H1 (cell line): Measurements from ENCODE around the gene NSDHL. TPM values are rescaled to one million over a fixed set of nuclear protein-coding genes. Genes with fewer than 3 reads are reported as not detected.

Experiments used
- CTCF ChIA-PET: fragments of 300-600 bp; sonication (Branson Sonifier 250); formaldehyde crosslinking; loops from one replicate; lab custom pipeline; 2021; ENCODE audit not compliant: partially characterized antibody; lab: Charles Lee
- POLR2A ChIA-PET: fragments of 300-600 bp; sonication (Branson Sonifier 250); formaldehyde crosslinking; loops from one replicate; lab custom pipeline; 2021; ENCODE audit warnings: inconsistent platforms; ENCODE audit not compliant: partially characterized antibody; lab: Charles Lee
- DNase-seq, 2 experiments: peaks; one replicate each; pipeline versions ENCODE4 v3.0.0 to v3.0.0-alpha.2; 2010 to 2022; ENCODE audit warnings: low spot score in 2 of 2, low read depth in 1 of 2, mixed read lengths in 1 of 2
- FAIRE-seq: peaks from 2 replicates; lab custom pipeline; 2011; peaks lifted over from hg19 to GRCh38; lab: Jason Lieb, UNC
- H2AFZ ChIP-seq: 2 replicates; pipeline ENCODE4 v1.8.1; 2012; ENCODE audit warnings: low read length, inconsistent platforms
- H2AK5ac ChIP-seq: 2 replicates; pipeline ENCODE4 v1.6.1; 2013; ENCODE audit warnings: low read depth, low read length
- H2BK120ac ChIP-seq: replicated peaks from 2 replicates; pipeline ENCODE3; 2013; ENCODE audit warnings: low read depth, low read length, inconsistent platforms
- H2BK12ac ChIP-seq: 2 replicates; pipeline ENCODE4 v1.6.1; 2013; ENCODE audit warnings: low read depth, low read length
- H2BK15ac ChIP-seq: 2 replicates; pipeline ENCODE4 v1.6.1; 2013; ENCODE audit warnings: low read length
- H2BK20ac ChIP-seq: 2 replicates; pipeline ENCODE4 v1.6.1; 2013; ENCODE audit warnings: low read length
- H2BK5ac ChIP-seq: 2 replicates; pipeline ENCODE4 v1.6.1; 2013; ENCODE audit warnings: low read depth, low read length
- H3K14ac ChIP-seq: 2 replicates; pipeline ENCODE4 v1.6.1; 2013; ENCODE audit warnings: inconsistent platforms; ENCODE audit not compliant: insufficient read length
- H3K18ac ChIP-seq: 2 replicates; pipeline ENCODE4 v1.6.1; 2013; ENCODE audit warnings: low read length; ENCODE audit errors: extremely low read depth
- H3K23ac ChIP-seq: 2 replicates; pipeline ENCODE4 v1.6.1; 2013; ENCODE audit warnings: inconsistent platforms; ENCODE audit not compliant: insufficient read length
- H3K23me2 ChIP-seq: 2 replicates; pipeline ENCODE4 v1.6.1; 2013; ENCODE audit warnings: low read depth, low read length
- H3K27ac ChIP-seq: 2 replicates; pipeline ENCODE4 v1.6.1; 2011; ENCODE audit warnings: low read depth, low read length, inconsistent platforms
- H3K27me3 ChIP-seq, 4 experiments: replicated peaks in 1 of 4; 1 replicate in 1 of 4; 2 replicates in 3 of 4; pipeline versions ENCODE4 v1.6.1 to v1.8.1; 2011 to 2013; ENCODE audit warnings: low read length in 3 of 4, mild to moderate bottlenecking in 3 of 4, inconsistent platforms in 2 of 4, mixed read lengths in 2 of 4, moderate library complexity in 1 of 4; ENCODE audit not compliant: control insufficient read depth in 3 of 4, insufficient read depth in 3 of 4; ENCODE audit errors: extremely low read depth in 1 of 4
- H3K36me3 ChIP-seq, 4 experiments: 2 replicates each; pipeline versions ENCODE4 v1.6.1 to v1.8.1; 2011 to 2013; ENCODE audit warnings: mild to moderate bottlenecking in 4 of 4, low read length in 3 of 4, moderate library complexity in 2 of 4, control low read depth in 1 of 4, inconsistent platforms in 1 of 4; ENCODE audit not compliant: insufficient read depth in 4 of 4, control insufficient read depth in 2 of 4
- H3K4ac ChIP-seq: replicated peaks from 2 replicates; pipeline ENCODE3; 2013; ENCODE audit warnings: low read length, low read depth, mixed read lengths, inconsistent platforms; ENCODE audit not compliant: insufficient read length
- H3K4me1 ChIP-seq, 4 experiments: replicated peaks in 1 of 4; 1 replicate in 1 of 4; 2 replicates in 3 of 4; pipeline versions ENCODE4 v1.6.1 to v1.8.1; 2011 to 2013; ENCODE audit warnings: low read length in 3 of 4, inconsistent platforms in 2 of 4, mixed read lengths in 1 of 4; ENCODE audit not compliant: insufficient read depth in 4 of 4, control insufficient read depth in 3 of 4
- H3K4me2 ChIP-seq, 2 experiments: 2 replicates each; pipeline versions ENCODE4 v1.6.1 to v1.8.1; 2011 to 2013; ENCODE audit warnings: low read depth in 2 of 2, low read length in 2 of 2, control low read depth in 1 of 2, inconsistent platforms in 1 of 2, mild to moderate bottlenecking in 1 of 2; ENCODE audit not compliant: insufficient read depth in 1 of 2
- H3K4me3 ChIP-seq, 4 experiments: fragments of 200-600, 300-600 bp in 1 of 4; sonication (generic), shearing (Covaris generic), sonication (Bioruptor Twin) in 1 of 4; 2 replicates each; pipeline versions ENCODE4 v1.5.1 to v1.8.1; 2011 to 2016; ENCODE audit warnings: low read length in 4 of 4, low read depth in 3 of 4, control low read depth in 2 of 4, inconsistent platforms in 2 of 4, mild to moderate bottlenecking in 2 of 4, mixed read lengths in 1 of 4, moderate library complexity in 1 of 4; ENCODE audit not compliant: insufficient read depth in 2 of 4; ENCODE audit errors: extremely low read depth in 1 of 4
- H3K56ac ChIP-seq: replicated peaks from 2 replicates; pipeline ENCODE3; 2013; ENCODE audit warnings: low read depth, mild to moderate bottlenecking, mixed read lengths, low read length, inconsistent platforms; ENCODE audit not compliant: insufficient read length
- H3K79me1 ChIP-seq: 2 replicates; pipeline ENCODE4 v1.6.1; 2013; ENCODE audit warnings: low read depth, low read length, control low read depth
- H3K79me2 ChIP-seq, 2 experiments: 2 replicates each; pipeline versions ENCODE4 v1.6.1 to v1.8.1; 2012 to 2013; ENCODE audit warnings: low read length in 2 of 2, mild to moderate bottlenecking in 2 of 2, inconsistent platforms in 1 of 2; ENCODE audit not compliant: insufficient read depth in 2 of 2, control insufficient read depth in 1 of 2
- H3K9ac ChIP-seq, 4 experiments: replicated peaks in 1 of 4; 1 replicate in 1 of 4; 2 replicates in 3 of 4; pipeline versions ENCODE4 v1.6.1 to v1.8.1; 2011 to 2013; ENCODE audit warnings: low read depth in 3 of 4, low read length in 3 of 4, control low read depth in 2 of 4, mild to moderate bottlenecking in 2 of 4, moderate library complexity in 2 of 4, inconsistent platforms in 1 of 4; ENCODE audit errors: extremely low read depth in 1 of 4
- H3K9me3 ChIP-seq, 2 experiments: 2 replicates each; pipeline versions ENCODE4 v1.6.1 to v1.8.1; 2012 to 2013; ENCODE audit warnings: mild to moderate bottlenecking in 2 of 2, moderate library complexity in 2 of 2, control low read depth in 1 of 2, inconsistent platforms in 1 of 2, low read depth in 1 of 2, low read length in 1 of 2, mixed read lengths in 1 of 2; ENCODE audit not compliant: insufficient read depth in 2 of 2
- H4K20me1 ChIP-seq, 2 experiments: replicated peaks in 1 of 2; 2 replicates each; pipeline versions ENCODE3 to v1.8.1; 2011 to 2013; ENCODE audit warnings: inconsistent platforms in 2 of 2, low read length in 2 of 2, mild to moderate bottlenecking in 1 of 2; ENCODE audit not compliant: insufficient read depth in 2 of 2, control insufficient read depth in 1 of 2
- H4K5ac ChIP-seq: 2 replicates; pipeline ENCODE4 v1.6.1; 2013; ENCODE audit warnings: low read length, low read depth, mixed read lengths, inconsistent platforms; ENCODE audit not compliant: insufficient read length
- H4K8ac ChIP-seq: 2 replicates; pipeline ENCODE4 v1.8.0; 2013; ENCODE audit warnings: mild to moderate bottlenecking, moderate library complexity, low read length, inconsistent platforms; ENCODE audit not compliant: insufficient read depth; ENCODE audit errors: extremely low read depth
- H4K91ac ChIP-seq: replicated peaks from 2 replicates; pipeline ENCODE3; 2013; ENCODE audit warnings: low read length, mixed read lengths, inconsistent platforms; ENCODE audit not compliant: insufficient read length
- CTBP2 ChIP-seq: IDR thresholded peaks from 2 replicates; pipeline ENCODE4 v1.7.0; 2011; ENCODE audit warnings: borderline replicate concordance, mild to moderate bottlenecking, moderate library complexity, mixed read lengths, low read length; ENCODE audit not compliant: insufficient read depth, insufficient read length
- JUN ChIP-seq: IDR thresholded peaks from 2 replicates; pipeline ENCODE4 v1.6.1; 2011; ENCODE audit warnings: low read depth, mild to moderate bottlenecking, improper control_type of control experiment, low read length
- KDM4A ChIP-seq: IDR thresholded peaks from one replicate; pipeline ENCODE4 v1.7.1; 2012; ENCODE audit warnings: low read depth, mild to moderate bottlenecking, moderate library complexity, low read length, inconsistent platforms; ENCODE audit not compliant: severe bottlenecking
- POLR2AphosphoS5 ChIP-seq: IDR thresholded peaks from 2 replicates; pipeline ENCODE4 v1.6.1; 2011; ENCODE audit warnings: low read depth, low read length
- POU5F1 ChIP-seq: IDR thresholded peaks from 2 replicates; pipeline ENCODE4 v1.6.1; 2011; ENCODE audit warnings: low read depth, mild to moderate bottlenecking, low read length, moderate library complexity
- SIX5 ChIP-seq: IDR thresholded peaks from 2 replicates; pipeline ENCODE4 v1.6.1; 2011; ENCODE audit warnings: mild to moderate bottlenecking, low read depth, low read length
- WGBS, 2 experiments: shearing (Covaris generic) in 1 of 2; methylation state at CpG; one replicate each; pipeline versions ENCODE4 v1.1.6 to v1.1.7; 2013 to 2015; ENCODE audit warnings: low lambda C conversion rate in 2 of 2, mixed read lengths in 2 of 2, inconsistent platforms in 1 of 2, low coverage in 1 of 2, missing lambda C conversion rate in 1 of 2; ENCODE audit not compliant: insufficient replicate concordance in 2 of 2, insufficient coverage in 1 of 2, insufficient read length in 1 of 2; ENCODE audit errors: extremely low coverage in 1 of 2, missing lambda C conversion rate in 1 of 2; 5-methylcytosine and 5-hydroxymethylcytosine counted together
- polyA plus RNA-seq, 7 experiments: library from polyadenylated mRNA; depleted of rRNA in 3 of 7; stranded (reverse) in 5 of 7; unstranded in 2 of 7; fragments of >200 nt in 5 of 7; fragments of 200-250 nt in 2 of 7; gene quantifications; 1 replicate in 5 of 7; 2 replicates in 1 of 7; 4 replicates in 1 of 7; pipeline versions ENCODE4 v1.2.1 to v1.2.3, GENCODE V29; 2011 to 2013; ENCODE audit warnings: missing spikeins in 2 of 7, mixed read lengths in 2 of 7
- total RNA-seq: library from RNA; stranded (reverse); fragmentation: NEBNext Ultra II Directional; extraction: Animal tissue kit (Norgen Biotek cat#: 25700); gene quantifications from 2 replicates; pipeline ENCODE4 v1.2.1, GENCODE V29; 2021
- TF ChIP-seq, protein P1 (sequence below): IDR thresholded peaks from 2 replicates; pipeline ENCODE4 v1.6.1; 2012; ENCODE audit warnings: inconsistent platforms
- TF ChIP-seq, protein P2 (sequence below): IDR thresholded peaks from 2 replicates; pipeline ENCODE4 v1.6.1; 2011; ENCODE audit warnings: low read depth, mild to moderate bottlenecking, low read length; ENCODE audit not compliant: insufficient read depth
- TF ChIP-seq, protein P3 (sequence below): IDR thresholded peaks from 2 replicates; pipeline ENCODE4 v1.6.1; 2011; ENCODE audit warnings: low read length, improper control_type of control experiment
- TF ChIP-seq, protein P4 (sequence below): IDR thresholded peaks from 2 replicates; pipeline ENCODE4 v1.6.1; 2012; ENCODE audit warnings: low read length, inconsistent platforms

Gene NSDHL
- total and polyA plus RNA-seq, 2 of the 8 experiments (the other 6 are each of a cell fraction or from before 2014, with no cell fraction given): 31.5 to 34.6 TPM

DNA sequence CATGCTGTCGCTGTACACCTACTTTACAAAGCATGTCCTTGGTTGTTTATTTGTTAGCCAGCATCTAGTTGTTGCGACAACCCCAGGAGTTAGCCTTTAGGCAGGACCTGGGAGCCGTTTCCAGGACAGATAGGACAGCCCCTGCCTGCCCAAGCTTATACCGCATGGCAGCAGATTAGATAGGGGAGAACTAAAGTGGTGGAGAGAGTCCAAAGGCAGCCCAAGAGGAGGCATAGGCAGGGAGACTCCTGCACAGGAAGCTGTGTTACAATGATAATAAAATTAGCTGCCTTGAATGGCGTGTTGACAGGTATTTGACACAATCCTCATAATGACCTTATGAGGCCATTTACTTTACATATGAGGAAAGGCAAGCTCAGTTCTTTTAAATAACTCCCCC, 13.0 kb downstream of the NSDHL start:
- CTCF ChIA-PET: interaction anchor here (0.8 to 1.3 kb wide), 2 partner anchors 60 to 61 kb away, joined by 3 read pairs; no protein-coding TSS in a partner anchor
- Histone ChIP-seq H2BK20ac (no peak overlapping the region), H2AK5ac (no peak overlapping the region), H3K79me2 (peaks cover 0 to 35% of the 10 kb centered on the region in 2 experiments; a peak in 3 of 4 replicates), H3K27ac (no peak overlapping the region), H3K4ac (no peak overlapping the region), H3K27me3 (no peaks in the 10 kb centered on the region), H2BK120ac (no peak overlapping the region), H3K23me2 (no peaks in the 10 kb centered on the region), H3K56ac (no peak overlapping the region), H3K18ac (no peak overlapping the region), H4K91ac (no peak overlapping the region), H3K9me3 (no peaks in the 10 kb centered on the region), H3K4me2 (no peak overlapping the region), H2BK12ac (no peak overlapping the region), H3K36me3 (peaks cover 0 to 7% (median 2%) of the 10 kb centered on the region in 4 experiments; a peak in 2 of 8 replicates), H3K14ac (no peak overlapping the region), H3K23ac (no peak overlapping the region), H3K9ac (no peak overlapping the region), H3K4me1 (no peaks in the 10 kb centered on the region; a peak in 1 of 7 replicates), H3K4me3 (no peak overlapping the region), H3K79me1 (peaks cover 3% of the 10 kb centered on the region), H2AFZ (no peak overlapping the region), H4K8ac (no peak overlapping the region), H2BK5ac (no peak overlapping the region), H4K20me1 (peaks cover 0 to 11% of the 10 kb centered on the region in 2 experiments), H4K5ac (no peak overlapping the region), H2BK15ac (no peak overlapping the region)
- FAIRE-seq (no peak), DNase-seq (no peak)
- WGBS, 2 experiments: 100% methylated on average over 5 of the region's 5 CpGs; no CpG with 5 or more reads in 1 of the 2 experiments
- POLR2A ChIA-PET: no interaction called here
- TF ChIP-seq POU5F1: no peak
- TF ChIP-seq, protein P1, sequence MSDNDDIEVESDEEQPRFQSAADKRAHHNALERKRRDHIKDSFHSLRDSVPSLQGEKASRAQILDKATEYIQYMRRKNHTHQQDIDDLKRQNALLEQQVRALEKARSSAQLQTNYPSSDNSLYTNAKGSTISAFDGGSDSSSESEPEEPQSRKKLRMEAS: no peak
- no peak for TF ChIP-seq SIX5
- TF ChIP-seq KDM4A: no peak
- TF ChIP-seq CTBP2: no peak
- TF ChIP-seq, protein P2, sequence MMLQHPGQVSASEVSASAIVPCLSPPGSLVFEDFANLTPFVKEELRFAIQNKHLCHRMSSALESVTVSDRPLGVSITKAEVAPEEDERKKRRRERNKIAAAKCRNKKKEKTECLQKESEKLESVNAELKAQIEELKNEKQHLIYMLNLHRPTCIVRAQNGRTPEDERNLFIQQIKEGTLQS: no peak
- no peak for TF ChIP-seq JUN
- no peak for TF ChIP-seq POLR2AphosphoS5
- TF ChIP-seq, protein P3, sequence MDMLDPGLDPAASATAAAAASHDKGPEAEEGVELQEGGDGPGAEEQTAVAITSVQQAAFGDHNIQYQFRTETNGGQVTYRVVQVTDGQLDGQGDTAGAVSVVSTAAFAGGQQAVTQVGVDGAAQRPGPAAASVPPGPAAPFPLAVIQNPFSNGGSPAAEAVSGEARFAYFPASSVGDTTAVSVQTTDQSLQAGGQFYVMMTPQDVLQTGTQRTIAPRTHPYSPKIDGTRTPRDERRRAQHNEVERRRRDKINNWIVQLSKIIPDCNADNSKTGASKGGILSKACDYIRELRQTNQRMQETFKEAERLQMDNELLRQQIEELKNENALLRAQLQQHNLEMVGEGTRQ: no peak
- TF ChIP-seq, protein P4, sequence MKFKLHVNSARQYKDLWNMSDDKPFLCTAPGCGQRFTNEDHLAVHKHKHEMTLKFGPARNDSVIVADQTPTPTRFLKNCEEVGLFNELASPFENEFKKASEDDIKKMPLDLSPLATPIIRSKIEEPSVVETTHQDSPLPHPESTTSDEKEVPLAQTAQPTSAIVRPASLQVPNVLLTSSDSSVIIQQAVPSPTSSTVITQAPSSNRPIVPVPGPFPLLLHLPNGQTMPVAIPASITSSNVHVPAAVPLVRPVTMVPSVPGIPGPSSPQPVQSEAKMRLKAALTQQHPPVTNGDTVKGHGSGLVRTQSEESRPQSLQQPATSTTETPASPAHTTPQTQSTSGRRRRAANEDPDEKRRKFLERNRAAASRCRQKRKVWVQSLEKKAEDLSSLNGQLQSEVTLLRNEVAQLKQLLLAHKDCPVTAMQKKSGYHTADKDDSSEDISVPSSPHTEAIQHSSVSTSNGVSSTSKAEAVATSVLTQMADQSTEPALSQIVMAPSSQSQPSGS: no peak
